Stomach (tissue), 9 donors: ENCODE data around the gene PLCXD3. TPM values are rescaled to one million over a fixed set of nuclear protein-coding genes. Genes with fewer than 3 reads are reported as not detected.

Experiments
- DNase-seq, 2 donors: peaks; one replicate each; pipeline versions ENCODE4 v3.0.0 to v3.0.0-alpha.2; 2013 to 2019
- H3K27ac ChIP-seq, 5 donors: fragments of 200-600 bp in 4 of 5; sonication (generic) in 4 of 5; one replicate each; pipeline ENCODE4 v1.5.1; 2013 to 2019; ENCODE audit warnings: mild to moderate bottlenecking in 1 of 5, moderate library complexity in 1 of 5
- H3K27me3 ChIP-seq, 3 donors: fragments of 200-600 bp; sonication (generic); one replicate each; pipeline ENCODE4 v1.5.1; 2017 to 2019; ENCODE audit warnings: mixed run types in 1 of 3
- H3K36me3 ChIP-seq, 4 donors: fragments of 200-600 bp; sonication (generic); 1 replicate in 3 of 4; 2 replicates in 1 of 4; pipeline ENCODE4 v1.5.1; 2016 to 2019
- H3K4me1 ChIP-seq, 4 donors: fragments of 200-600 bp; sonication (generic); one replicate each; pipeline ENCODE4 v1.5.1; 2016 to 2019
- H3K4me3 ChIP-seq, 4 donors: fragments of 200-600 bp; sonication (generic) in 3 of 4; one replicate each; pipeline ENCODE4 v1.5.1; 2016 to 2019; ENCODE audit warnings: mild to moderate bottlenecking in 1 of 4
- H3K9me3 ChIP-seq, 4 donors: fragments of 200-600 bp; sonication (generic); one replicate each; pipeline ENCODE4 v1.5.1; 2016 to 2019
- EP300 ChIP-seq: sonication (generic); formaldehyde crosslinking; IDR thresholded peaks from one replicate; pipeline ENCODE4 v1.6.1; 2017; ENCODE audit warnings: antibody characterized with exemption
- POLR2A ChIP-seq, 4 donors: fragments of 450-650 bp; IDR thresholded peaks; one replicate each; pipeline ENCODE4 v1.6.1; 2016; ENCODE audit warnings: antibody characterized with exemption in 4 of 4, control low read depth in 2 of 4, mild to moderate bottlenecking in 1 of 4, moderate library complexity in 1 of 4
- POLR2AphosphoS5 ChIP-seq, 3 donors: sonication (generic); formaldehyde crosslinking; IDR thresholded peaks; one replicate each; pipeline ENCODE4 v1.6.1; 2016; ENCODE audit warnings: antibody characterized with exemption in 3 of 3
- WGBS, 5 donors: extraction: QIAGEN DNeasy Blood & Tissue Kit in 3 of 5; methylation state at CpG; one replicate each; pipeline versions ENCODE4 v1.1.5 to v1.1.7; 2013 to 2018; 5-methylcytosine and 5-hydroxymethylcytosine counted together
- intact Hi-C: fragments of 100-400 bp; cut with DNase I; formaldehyde crosslinking; loops from one replicate; pipeline ENCODE4 v1.15.1; 2023; ENCODE audit warnings: low total_unique reads
- polyA plus RNA-seq, 3 donors: library from polyadenylated mRNA; stranded (reverse); fragments of 200-250 nt; gene quantifications; one replicate each; pipeline ENCODE4 v1.2.3, GENCODE V29; 2013
- total RNA-seq, 5 donors: library from RNA; depleted of rRNA; stranded (reverse); fragments of >200 nt; gene quantifications; one replicate each; pipeline versions ENCODE4 v1.1.0 to v1.2.3, GENCODE V29; 2014 to 2016
- TF ChIP-seq, protein P1 (sequence below), 7 experiments: fragments of 450-650 bp in 4 of 7; fragments of 200-600 bp in 3 of 7; sonication (generic) in 3 of 7; IDR thresholded peaks; one replicate each; pipeline ENCODE4 v1.5.1; 2016 to 2019; ENCODE audit warnings: antibody characterized with exemption in 7 of 7, control low read depth in 2 of 7, mild to moderate bottlenecking in 1 of 7
- donor health status: healthy with polysubstance abuse.
- donor health status: Bipolar disorder and iron deficiency.
- donor health status: healthy.

PLCXD3 gene
- total and polyA plus RNA-seq, 8 donors: 1.2 to 3.5 (median 2.6) TPM; not detected in 1

DNA sequence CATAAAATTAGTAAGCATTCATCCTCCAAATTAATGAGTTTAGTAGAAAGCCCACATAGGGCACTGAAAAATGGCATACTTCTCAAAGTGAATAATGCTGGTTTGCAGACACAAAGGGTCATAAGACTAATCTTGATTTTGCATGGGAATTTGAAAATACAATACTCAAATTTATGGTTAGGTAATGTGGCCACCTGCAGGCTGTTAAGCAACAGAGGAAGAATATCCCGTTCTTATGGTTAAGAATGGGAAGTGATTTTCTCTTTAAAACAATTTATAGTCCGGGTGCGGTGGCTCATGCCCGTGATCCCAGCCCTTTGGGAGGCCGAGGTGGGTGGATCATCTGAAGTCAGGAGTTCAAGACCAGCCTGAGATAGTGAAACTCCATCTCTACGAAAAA, 9.4 kb upstream of the PLCXD3 start:
- Histone ChIP-seq H3K36me3 (no peaks in the 10 kb centered on the region), H3K4me1 (no peaks in the 10 kb centered on the region), H3K27me3 (no peaks in the 10 kb centered on the region), H3K27ac (no peak overlapping the region), H3K4me3 (no peak overlapping the region), H3K9me3 (no peaks in the 10 kb centered on the region)
- intact Hi-C loops: no loop called here
- peak in 1 of 2 donors; percentile 17 for DNase-seq
- TF ChIP-seq EP300 (no peak), POLR2A (IDR thresholded peaks at IDR 0.05) (no peak), POLR2AphosphoS5 (IDR thresholded peaks at IDR 0.05) (no peak)
- TF ChIP-seq, protein P1, sequence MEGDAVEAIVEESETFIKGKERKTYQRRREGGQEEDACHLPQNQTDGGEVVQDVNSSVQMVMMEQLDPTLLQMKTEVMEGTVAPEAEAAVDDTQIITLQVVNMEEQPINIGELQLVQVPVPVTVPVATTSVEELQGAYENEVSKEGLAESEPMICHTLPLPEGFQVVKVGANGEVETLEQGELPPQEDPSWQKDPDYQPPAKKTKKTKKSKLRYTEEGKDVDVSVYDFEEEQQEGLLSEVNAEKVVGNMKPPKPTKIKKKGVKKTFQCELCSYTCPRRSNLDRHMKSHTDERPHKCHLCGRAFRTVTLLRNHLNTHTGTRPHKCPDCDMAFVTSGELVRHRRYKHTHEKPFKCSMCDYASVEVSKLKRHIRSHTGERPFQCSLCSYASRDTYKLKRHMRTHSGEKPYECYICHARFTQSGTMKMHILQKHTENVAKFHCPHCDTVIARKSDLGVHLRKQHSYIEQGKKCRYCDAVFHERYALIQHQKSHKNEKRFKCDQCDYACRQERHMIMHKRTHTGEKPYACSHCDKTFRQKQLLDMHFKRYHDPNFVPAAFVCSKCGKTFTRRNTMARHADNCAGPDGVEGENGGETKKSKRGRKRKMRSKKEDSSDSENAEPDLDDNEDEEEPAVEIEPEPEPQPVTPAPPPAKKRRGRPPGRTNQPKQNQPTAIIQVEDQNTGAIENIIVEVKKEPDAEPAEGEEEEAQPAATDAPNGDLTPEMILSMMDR (IDR thresholded peaks at IDR 0.05): no peak
- whole genome bisulfite sequencing, 5 donors: 49 to 58% (median 56%) methylated on average over 6 of the region's 6 CpGs

GRCh38 chr5:41517909-41518308, 7.5 kb upstream of the PLCXD3 start:
- Histone ChIP-seq H3K27ac (no peak overlapping the region), H3K36me3 (no peaks in the 10 kb centered on the region), H3K27me3 (no peaks in the 10 kb centered on the region), H3K4me3 (no peak overlapping the region), H3K9me3 (no peaks in the 10 kb centered on the region), H3K4me1 (no peaks in the 10 kb centered on the region)
- intact Hi-C loops: no loop called here
- DNase-seq: peak in 1 of 2 donors; percentile 54
- TF ChIP-seq EP300 (no peak), POLR2A (IDR thresholded peaks at IDR 0.05) (no peak), POLR2AphosphoS5 (IDR thresholded peaks at IDR 0.05) (no peak)
- TF ChIP-seq, protein P1 (IDR thresholded peaks at IDR 0.05): no peak

DNA sequence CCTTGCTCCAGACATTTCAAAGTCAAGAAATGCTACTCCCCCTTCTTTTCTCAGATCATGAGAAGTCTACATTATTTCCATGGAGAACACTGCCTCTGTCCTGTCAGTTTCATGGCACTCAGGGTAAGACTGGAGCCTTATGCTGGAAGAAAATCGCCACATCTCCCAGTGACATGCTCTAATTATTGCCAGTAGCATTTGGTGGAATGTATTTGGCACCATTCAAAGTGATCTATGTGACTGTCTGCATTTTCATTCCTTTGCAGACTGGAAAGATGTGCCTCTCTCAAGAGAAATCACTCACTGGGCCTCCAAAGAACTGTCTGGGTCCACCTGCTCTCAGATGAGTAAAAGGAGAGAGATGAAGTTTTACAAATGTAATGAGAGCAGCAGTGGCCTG, 840 bp upstream of the PLCXD3 start:
- Histone ChIP-seq H3K9me3 (no peaks in the 10 kb centered on the region), H3K36me3 (no peaks in the 10 kb centered on the region), H3K27me3 (peaks cover 0 to 30% (median 13%) of the 10 kb centered on the region in 3 donors), H3K4me1 (peaks cover 7 to 19% (median 14%) of the 10 kb centered on the region in 4 donors), H3K27ac (peak overlapping the region in 1 of 5 donors; percentile 60), H3K4me3 (peak overlapping the region in 1 of 4 donors; percentile 54)
- no peak for TF ChIP-seq POLR2AphosphoS5 (IDR thresholded peaks at IDR 0.05)
- no peak for TF ChIP-seq EP300
- no peak for TF ChIP-seq POLR2A (IDR thresholded peaks at IDR 0.05)
- TF ChIP-seq, protein P1 (IDR thresholded peaks at IDR 0.05): no peak
- intact Hi-C loops: no loop called here
- 67 to 80% (median 79%) methylated on average over 1 of the region's 1 CpG for WGBS, 5 donors
- DNase-seq: no peak

GRCh38 chr5:41509399-41510175, 814 bp downstream of the PLCXD3 start:
- Histone ChIP-seq H3K4me3 (peak overlapping the region; percentile 42 to 59 (median 48)), H3K36me3 (no peaks in the 10 kb centered on the region), H3K4me1 (peaks cover 7 to 19% (median 14%) of the 10 kb centered on the region in 4 donors), H3K27ac (peak overlapping the region in 2 of 5 donors; percentile 2 to 60), H3K27me3 (peaks cover 0 to 30% (median 13%) of the 10 kb centered on the region in 3 donors), H3K9me3 (no peaks in the 10 kb centered on the region)
- WGBS, 5 donors: 17 to 31% (median 20%) methylated on average over 35 of the region's 35 CpGs
- intact Hi-C loops: no loop called here
- DNase-seq: peak in 1 of 2 donors; percentile 13
- no peak for TF ChIP-seq EP300
- TF ChIP-seq, protein P1 (IDR thresholded peaks at IDR 0.05): no peak
- no peak for TF ChIP-seq POLR2AphosphoS5 (IDR thresholded peaks at IDR 0.05)
- no peak for TF ChIP-seq POLR2A (IDR thresholded peaks at IDR 0.05)
